Ishikawa (cell line): ENCODE data around the gene PLEKHJ1.

Experiments
- YY1 ChIP-seq: IDR thresholded peaks from 2 replicates; pipeline ENCODE4 v1.6.1; 2012; ENCODE audit warnings: low read depth
- TF ChIP-seq, protein P1 (sequence below): IDR thresholded peaks from 2 replicates; pipeline ENCODE4 v1.6.1; 2012
- TF ChIP-seq, protein P2 (sequence below): IDR thresholded peaks from 2 replicates; pipeline ENCODE4 v1.6.1; 2012; ENCODE audit warnings: low read depth, mild to moderate bottlenecking

DNA sequence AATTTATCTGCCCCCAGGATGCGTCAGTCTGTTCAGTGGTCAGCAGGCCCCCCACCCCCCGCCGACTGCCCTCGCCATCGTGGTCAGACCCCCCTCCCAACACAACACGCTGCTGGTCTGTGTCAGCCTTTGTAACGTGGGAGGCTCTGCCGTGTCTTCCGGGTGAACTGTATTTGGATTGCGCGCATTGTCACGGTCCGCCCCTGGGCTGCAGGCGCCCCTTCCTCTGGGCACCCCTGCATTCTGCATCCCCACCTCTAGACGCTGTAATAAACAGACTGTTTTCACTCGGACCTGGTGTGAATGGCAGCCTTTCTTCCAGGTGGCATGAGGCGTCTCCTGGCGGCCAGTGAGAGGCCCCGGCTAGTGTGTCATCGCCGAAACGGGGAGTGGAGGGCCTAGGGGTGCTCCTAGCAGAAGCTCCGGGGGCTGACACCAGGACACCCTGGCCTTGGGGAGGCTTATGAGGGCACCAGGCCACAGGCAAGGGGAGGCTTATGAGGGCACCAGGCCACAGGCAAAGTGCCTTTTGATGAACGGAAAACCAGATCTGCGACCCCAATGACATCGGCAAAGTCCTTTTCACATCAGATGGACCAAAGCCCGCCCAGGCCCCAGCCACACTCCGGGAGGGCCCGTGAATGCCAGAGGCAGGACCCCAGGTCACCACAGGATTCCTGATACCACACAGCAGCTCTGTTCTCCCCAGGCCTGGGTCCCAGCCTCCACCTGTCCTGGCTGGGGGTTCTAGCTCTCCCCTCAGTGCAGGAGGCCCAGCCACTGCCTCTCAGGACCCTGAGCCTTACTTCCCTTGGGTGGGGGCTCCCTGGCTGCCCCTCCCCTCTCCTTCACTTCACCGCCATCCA, 3.6 kb downstream of the PLEKHJ1 start:
- TF ChIP-seq, protein P1, sequence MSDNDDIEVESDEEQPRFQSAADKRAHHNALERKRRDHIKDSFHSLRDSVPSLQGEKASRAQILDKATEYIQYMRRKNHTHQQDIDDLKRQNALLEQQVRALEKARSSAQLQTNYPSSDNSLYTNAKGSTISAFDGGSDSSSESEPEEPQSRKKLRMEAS: no peak
- no peak for TF ChIP-seq YY1
- TF ChIP-seq, protein P2, sequence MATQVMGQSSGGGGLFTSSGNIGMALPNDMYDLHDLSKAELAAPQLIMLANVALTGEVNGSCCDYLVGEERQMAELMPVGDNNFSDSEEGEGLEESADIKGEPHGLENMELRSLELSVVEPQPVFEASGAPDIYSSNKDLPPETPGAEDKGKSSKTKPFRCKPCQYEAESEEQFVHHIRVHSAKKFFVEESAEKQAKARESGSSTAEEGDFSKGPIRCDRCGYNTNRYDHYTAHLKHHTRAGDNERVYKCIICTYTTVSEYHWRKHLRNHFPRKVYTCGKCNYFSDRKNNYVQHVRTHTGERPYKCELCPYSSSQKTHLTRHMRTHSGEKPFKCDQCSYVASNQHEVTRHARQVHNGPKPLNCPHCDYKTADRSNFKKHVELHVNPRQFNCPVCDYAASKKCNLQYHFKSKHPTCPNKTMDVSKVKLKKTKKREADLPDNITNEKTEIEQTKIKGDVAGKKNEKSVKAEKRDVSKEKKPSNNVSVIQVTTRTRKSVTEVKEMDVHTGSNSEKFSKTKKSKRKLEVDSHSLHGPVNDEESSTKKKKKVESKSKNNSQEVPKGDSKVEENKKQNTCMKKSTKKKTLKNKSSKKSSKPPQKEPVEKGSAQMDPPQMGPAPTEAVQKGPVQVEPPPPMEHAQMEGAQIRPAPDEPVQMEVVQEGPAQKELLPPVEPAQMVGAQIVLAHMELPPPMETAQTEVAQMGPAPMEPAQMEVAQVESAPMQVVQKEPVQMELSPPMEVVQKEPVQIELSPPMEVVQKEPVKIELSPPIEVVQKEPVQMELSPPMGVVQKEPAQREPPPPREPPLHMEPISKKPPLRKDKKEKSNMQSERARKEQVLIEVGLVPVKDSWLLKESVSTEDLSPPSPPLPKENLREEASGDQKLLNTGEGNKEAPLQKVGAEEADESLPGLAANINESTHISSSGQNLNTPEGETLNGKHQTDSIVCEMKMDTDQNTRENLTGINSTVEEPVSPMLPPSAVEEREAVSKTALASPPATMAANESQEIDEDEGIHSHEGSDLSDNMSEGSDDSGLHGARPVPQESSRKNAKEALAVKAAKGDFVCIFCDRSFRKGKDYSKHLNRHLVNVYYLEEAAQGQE: no peak
